Astrocyte of the cerebellum (primary cell): Measurements from ENCODE around the gene SOCS2.

ENCODE experiments used
- DNase-seq: peaks from one replicate; pipeline ENCODE4 v3.0.0-alpha.2; 2011; ENCODE audit warnings: low read depth
- H3K4me3 ChIP-seq: 2 replicates; pipeline ENCODE4 v1.5.1; 2011; ENCODE audit warnings: mild to moderate bottlenecking, low read depth, low read length, moderate library complexity
- CTCF ChIP-seq: IDR thresholded peaks from 2 replicates; pipeline ENCODE4 v1.5.1; 2012; ENCODE audit warnings: low read length, low read depth, moderate library complexity, mild to moderate bottlenecking; ENCODE audit errors: missing control alignments
- in situ Hi-C: cut with HindIII; loops from 2 replicates; pipeline ENCODE4 v1.10.0; 2017; ENCODE audit warnings: low sequenced_read_pairs

Gene SOCS2

GRCh38 chr12:93567174-93567573, 5.3 kb upstream of the SOCS2 start:
- no peak overlapping the region for H3K4me3 ChIP-seq
- DNase-seq: no peak
- in situ Hi-C loops: no loop called here
- TF ChIP-seq CTCF: no peak

- no peak for TF ChIP-seq CTCF
Measured at GRCh38 chr12:93568091-93568490, 4.4 kb upstream of the SOCS2 start.

GRCh38 chr12:93569301-93569655, 3.2 kb upstream of the SOCS2 start:
- in situ Hi-C loops: no loop called here
- TF ChIP-seq CTCF: no peak
- peak overlapping the region; percentile 72 for H3K4me3 ChIP-seq
- DNase-seq: no peak

More at GRCh38 chr12:93568091-93568490, 4.4 kb upstream of the SOCS2 start:
- in situ Hi-C loops: no loop called here
- no peak overlapping the region for H3K4me3 ChIP-seq
- no peak for DNase-seq

GRCh38 chr12:93569656-93570551, 2.6 kb upstream of the SOCS2 start:
- peak overlapping the region; percentile 72 for H3K4me3 ChIP-seq
- peak; percentile 86 for TF ChIP-seq CTCF
- in situ Hi-C loops: no loop called here
- DNase-seq: peak; percentile 76

GRCh38 chr12:93570552-93571364, 1.7 kb upstream of the SOCS2 start:
- peak; percentile 60 for DNase-seq
- H3K4me3 ChIP-seq: peak overlapping the region; percentile 72
- TF ChIP-seq CTCF: no peak
- in situ Hi-C loops: no loop called here

- in situ Hi-C loops: no loop called here
- DNase-seq: no peak
- H3K4me3 ChIP-seq: peak overlapping the region; percentile 72
- peak; percentile 44 for TF ChIP-seq CTCF
Measured at GRCh38 chr12:93571365-93571924, 1.0 kb upstream of the SOCS2 start.
